ENCODE measurements around the gene ISG15.
"Not testable (repeated sequence)": the region's sequence is repeated elsewhere in the genome, so short reads cannot be mapped to it uniquely, and the experiment has no call there.

ISG15 gene

GRCh38 chr1:995665-996633, 17.3 kb upstream of the ISG15 start:
- DNase-seq, result no peak

GRCh38 chr1:996851-997712, 16.2 kb upstream of the ISG15 start:
- DNase-seq, result no peak

- DNase-seq, result no peak
Measured at GRCh38 chr1:997713-997992, 15.6 kb upstream of the ISG15 start.

GRCh38 chr1:997993-998744, 15.1 kb upstream of the ISG15 start:
- no peak for DNase-seq

- DNase-seq, result no peak
Measured at GRCh38 chr1:998745-998994, 14.6 kb upstream of the ISG15 start.

- DNase-seq, result no peak
Measured at GRCh38 chr1:998995-999724, 14.1 kb upstream of the ISG15 start.

GRCh38 chr1:999725-1000356, 13.5 kb upstream of the ISG15 start, which contains the start of gene HES4:
HES4 (minus strand) TSS chr1:1000097; CDS start chr1:999973, 124 bp downstream.
- DNase-seq, result no peak

GRCh38 chr1:1000357-1001056, 12.8 kb upstream of the ISG15 start:
- no peak for DNase-seq

- DNase-seq, result no peak
Measured at GRCh38 chr1:1001057-1001783, 12.1 kb upstream of the ISG15 start.

- DNase-seq, result no peak
Measured at GRCh38 chr1:1003618-1004419, 9.5 kb upstream of the ISG15 start.

GRCh38 chr1:1004420-1004779, 8.9 kb upstream of the ISG15 start:
- no peak for DNase-seq

GRCh38 chr1:1004780-1005697, 8.3 kb upstream of the ISG15 start:
- DNase-seq, result no peak

- DNase-seq, result no peak
Measured at GRCh38 chr1:1005774-1006304, 7.5 kb upstream of the ISG15 start.

GRCh38 chr1:1006305-1007159, 6.8 kb upstream of the ISG15 start:
- no peak for DNase-seq

- DNase-seq, result not testable (repeated sequence)
Measured at GRCh38 chr1:1010131-1010530, 3.2 kb upstream of the ISG15 start.

GRCh38 chr1:1011396-1011949, 1.8 kb upstream of the ISG15 start:
- no peak for DNase-seq

GRCh38 chr1:1012736-1013104, 577 bp upstream of the ISG15 start:
- not testable (repeated sequence) for DNase-seq

Measured in NK-92 treated with Interleukin-12 subunit alpha and Interleukin-12 subunit beta, amount 100 ng/mL, for 24 hours (cell line).